Activated naive CD4-positive, alpha-beta T cell treated with anti-CD3 and anti-CD28 coated beads for 36 hours (primary cell): Measurements from ENCODE around the gene AIPL1. TPM values are rescaled to one million over a fixed set of nuclear protein-coding genes. Genes with fewer than 3 reads are reported as not detected.

Source experiments
- CTCF ChIA-PET: fragments of 350-600 bp; sonication (Branson Sonifier 250); formaldehyde crosslinking; loops from one replicate; lab custom pipeline; 2021; ENCODE audit warnings: antibody characterized with exemption; lab: Charles Lee
- DNase-seq: peaks from one replicate; pipeline ENCODE4 v3.0.0-alpha.2; 2020
- H3K27ac Mint-ChIP-seq: one replicate; pipeline ENCODE4 v1.8.0; 2021; ENCODE audit warnings: mild to moderate bottlenecking, mixed read lengths
- H3K27me3 Mint-ChIP-seq: one replicate; pipeline ENCODE4 v1.8.0; 2021; ENCODE audit warnings: low read depth, mixed read lengths
- H3K36me3 Mint-ChIP-seq: one replicate; pipeline ENCODE4 v1.8.0; 2021; ENCODE audit warnings: low read depth, mixed read lengths
- H3K4me1 Mint-ChIP-seq: one replicate; pipeline ENCODE4 v1.8.0; 2021; ENCODE audit warnings: low read depth, mixed read lengths
- H3K4me3 Mint-ChIP-seq: one replicate; pipeline ENCODE4 v1.8.0; 2021; ENCODE audit warnings: mild to moderate bottlenecking, moderate library complexity, mixed read lengths
- H3K9me3 Mint-ChIP-seq: one replicate; pipeline ENCODE4 v1.8.0; 2021; ENCODE audit warnings: mixed read lengths
- intact Hi-C: fragments of 100-400 bp; cut with micrococcal nuclease; formaldehyde crosslinking; loops from one replicate; pipeline ENCODE4 v1.15.1; 2023
- total RNA-seq, 2 experiments: library from RNA; stranded (reverse); gene quantifications; one replicate each; pipeline ENCODE4 v1.2.3, GENCODE V29; 2021

The AIPL1 gene
- total RNA-seq, 2 experiments from 2014 or later = not detected

- no peak overlapping the region for H3K27ac Mint-ChIP-seq
- DNase-seq = no peak
- H3K4me1 Mint-ChIP-seq = peaks cover 11% of the 10 kb centered on the region
- peaks cover 5% of the 10 kb centered on the region for H3K27me3 Mint-ChIP-seq
- H3K4me3 Mint-ChIP-seq = no peak overlapping the region
- no peaks in the 10 kb centered on the region for H3K9me3 Mint-ChIP-seq
- no peaks in the 10 kb centered on the region for H3K36me3 Mint-ChIP-seq
- intact Hi-C loops = loop anchor here (2.0 to 5.0 kb wide), 2 partner anchors 570 to 858 kb away; partner anchors contain the start of genes NLRP1 and RNASEK
- CTCF ChIA-PET = interaction anchor here (3.0 kb wide), 1 partner anchor 30 kb away, joined by 10 read pairs; no protein-coding TSS in a partner anchor
Measured at GRCh38 chr17:6442775-6443174, 7.9 kb upstream of the AIPL1 start.

DNA sequence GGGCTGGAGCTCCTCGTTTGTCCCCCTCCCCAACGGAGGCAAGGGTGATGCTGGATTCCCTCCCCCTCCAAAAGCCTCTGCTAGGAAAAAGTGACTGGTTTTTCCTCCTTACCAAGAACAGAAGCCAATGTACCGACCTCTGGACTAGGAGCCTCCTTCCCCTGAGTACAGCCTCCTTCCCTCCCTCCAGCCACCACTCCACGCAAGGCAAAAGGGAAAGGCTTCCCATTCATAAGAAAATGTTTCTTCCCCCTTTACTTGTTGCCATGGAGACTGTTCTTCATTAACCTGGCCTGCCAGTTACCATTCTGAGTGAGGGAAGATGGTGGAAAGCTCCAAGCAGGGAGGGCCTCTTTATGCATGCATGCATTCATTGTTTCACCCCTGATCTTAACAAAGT, 5.0 kb upstream of the AIPL1 start:
- H3K4me1 Mint-ChIP-seq = peaks cover 13% of the 10 kb centered on the region

GRCh38 chr17:6437956-6438355, 3.0 kb upstream of the AIPL1 start:
- no peak overlapping the region for H3K27ac Mint-ChIP-seq
- no peaks in the 10 kb centered on the region for H3K36me3 Mint-ChIP-seq
- H3K4me3 Mint-ChIP-seq = no peak overlapping the region
- H3K27me3 Mint-ChIP-seq = peaks cover 7% of the 10 kb centered on the region
- CTCF ChIA-PET = no interaction called here
- no peak for DNase-seq
- intact Hi-C loops = no loop called here
- H3K4me1 Mint-ChIP-seq = peaks cover 2% of the 10 kb centered on the region
- no peaks in the 10 kb centered on the region for H3K9me3 Mint-ChIP-seq

More for the DNA sequence above, 5.0 kb upstream of the AIPL1 start:
- DNase-seq = no peak
- Mint-ChIP-seq H3K27ac (no peak overlapping the region), H3K9me3 (no peaks in the 10 kb centered on the region), H3K27me3 (peaks cover 10% of the 10 kb centered on the region), H3K36me3 (no peaks in the 10 kb centered on the region), H3K4me3 (no peak overlapping the region)
- intact Hi-C loops = loop anchor here (5.0 kb wide), 1 partner anchor 572 kb away; the partner anchor contains the start of gene RNASEK
- CTCF ChIA-PET = no interaction called here

DNA sequence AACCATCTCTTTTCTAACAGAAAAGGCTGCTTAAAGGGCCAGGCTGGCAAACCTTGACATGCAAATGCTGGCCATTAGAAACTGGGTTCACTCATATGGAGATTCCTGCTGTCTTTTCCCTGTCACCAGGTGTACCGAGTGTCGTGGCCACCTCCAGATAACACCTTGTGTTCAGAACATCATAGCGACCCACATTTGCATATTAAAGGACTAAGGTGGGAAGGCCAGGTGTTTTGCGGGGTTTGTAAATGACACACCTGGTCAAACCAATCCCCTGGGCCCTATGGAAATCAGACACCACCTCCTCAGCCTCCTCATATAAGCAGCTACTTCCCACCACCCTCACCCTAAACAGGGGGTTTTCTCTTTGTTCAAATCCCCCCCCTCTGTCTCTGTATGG, 2.5 kb upstream of the AIPL1 start:
- no peak overlapping the region for H3K4me3 Mint-ChIP-seq
- DNase-seq = no peak
- no peaks in the 10 kb centered on the region for H3K9me3 Mint-ChIP-seq
- peaks cover 7% of the 10 kb centered on the region for H3K27me3 Mint-ChIP-seq
- H3K36me3 Mint-ChIP-seq = no peaks in the 10 kb centered on the region
- peaks cover 2% of the 10 kb centered on the region for H3K4me1 Mint-ChIP-seq
- intact Hi-C loops = no loop called here
- CTCF ChIA-PET = no interaction called here
- H3K27ac Mint-ChIP-seq = no peak overlapping the region

DNA sequence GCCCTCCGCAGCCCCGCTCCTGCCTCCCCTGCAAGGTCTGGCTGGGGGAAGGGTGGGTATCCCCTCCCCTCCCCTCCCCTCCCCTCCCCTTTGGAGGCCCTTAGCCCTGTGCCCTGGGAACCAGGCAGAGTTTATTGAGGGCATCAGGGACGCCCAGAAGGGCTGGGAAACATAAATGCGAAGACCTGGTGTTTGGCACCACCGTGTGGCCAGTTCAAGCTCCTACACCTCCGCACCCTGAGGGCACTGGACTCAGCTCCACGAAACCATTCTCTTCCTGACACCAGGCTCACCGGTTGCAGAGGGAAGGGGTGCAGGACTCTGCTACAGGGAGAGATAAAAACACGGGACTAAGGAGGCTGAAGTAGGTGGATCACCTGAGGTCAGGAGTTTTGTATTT, 1.0 kb upstream of the AIPL1 start:
- H3K27ac Mint-ChIP-seq = no peak overlapping the region
- DNase-seq = peak; percentile 66
- intact Hi-C loops = no loop called here
- no peak overlapping the region for H3K4me3 Mint-ChIP-seq
- H3K9me3 Mint-ChIP-seq = peaks cover 5% of the 10 kb centered on the region
- peaks cover 7% of the 10 kb centered on the region for H3K27me3 Mint-ChIP-seq
- no peaks in the 10 kb centered on the region for H3K36me3 Mint-ChIP-seq
- peaks cover 2% of the 10 kb centered on the region for H3K4me1 Mint-ChIP-seq
- CTCF ChIA-PET = interaction anchor here (0.5 to 1.6 kb wide), 9 partner anchors 12 to 909 kb away, joined by 3 to 5 read pairs (median 3); no protein-coding TSS in a partner anchor

DNA sequence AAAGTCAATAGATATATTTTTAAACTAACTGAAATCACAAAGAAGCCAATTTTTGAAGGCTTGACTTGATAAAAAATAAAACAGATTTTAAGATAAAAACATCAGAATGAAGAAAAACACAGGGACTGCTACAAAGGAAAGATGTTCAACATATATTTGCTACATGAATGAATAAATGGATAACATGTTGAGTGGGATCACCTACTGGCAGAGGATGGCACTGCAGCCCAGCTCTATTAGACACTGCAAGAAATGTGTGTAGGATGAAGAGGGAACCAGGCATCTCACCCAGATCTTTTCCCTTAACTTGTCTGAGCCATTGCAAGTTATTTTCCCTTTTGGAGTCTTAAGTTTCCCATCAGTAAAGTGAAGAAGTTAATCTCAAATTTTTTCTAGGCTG, 4.2 kb downstream of the AIPL1 start:
- DNase-seq = no peak
- CTCF ChIA-PET = interaction anchor here (0.9 kb wide), 1 partner anchor 11 kb away, joined by 5 read pairs; no protein-coding TSS in a partner anchor
- H3K9me3 Mint-ChIP-seq = peaks cover 12% of the 10 kb centered on the region
- no peaks in the 10 kb centered on the region for H3K27me3 Mint-ChIP-seq
- intact Hi-C loops = no loop called here
- no peak overlapping the region for H3K27ac Mint-ChIP-seq
- H3K4me1 Mint-ChIP-seq = peaks cover 16% of the 10 kb centered on the region
- peaks cover 3% of the 10 kb centered on the region for H3K36me3 Mint-ChIP-seq
- H3K4me3 Mint-ChIP-seq = no peak overlapping the region

- CTCF ChIA-PET = interaction anchor here (0.5 to 1.4 kb wide), 3 partner anchors 8 to 841 kb away, joined by 3 to 6 read pairs (median 6); no protein-coding TSS in a partner anchor
- H3K4me1 Mint-ChIP-seq = peaks cover 16% of the 10 kb centered on the region
- H3K36me3 Mint-ChIP-seq = peaks cover 3% of the 10 kb centered on the region
- no peak for DNase-seq
- intact Hi-C loops = loop anchor here (5.0 kb wide), 1 partner anchor 362 kb away; no protein-coding TSS in a partner anchor
- peaks cover 12% of the 10 kb centered on the region for H3K9me3 Mint-ChIP-seq
- H3K27ac Mint-ChIP-seq = no peak overlapping the region
- no peak overlapping the region for H3K4me3 Mint-ChIP-seq
- no peaks in the 10 kb centered on the region for H3K27me3 Mint-ChIP-seq
Measured at GRCh38 chr17:6429266-6429665, 5.7 kb downstream of the AIPL1 start.

- Mint-ChIP-seq H3K4me3 (no peak overlapping the region), H3K9me3 (peaks cover 12% of the 10 kb centered on the region), H3K27ac (no peak overlapping the region), H3K27me3 (no peaks in the 10 kb centered on the region), H3K36me3 (peaks cover 3% of the 10 kb centered on the region), H3K4me1 (peaks cover 16% of the 10 kb centered on the region)
- intact Hi-C loops = loop anchor here (5.0 kb wide), 1 partner anchor 361 kb away; no protein-coding TSS in a partner anchor
- DNase-seq = no peak
- CTCF ChIA-PET = interaction anchor here (0.6 to 1.4 kb wide), 3 partner anchors 830 to 840 kb away, joined by 3 to 4 read pairs (median 4); no protein-coding TSS in a partner anchor
Measured at GRCh38 chr17:6428207-6428965, 6.5 kb downstream of the AIPL1 start.

DNA sequence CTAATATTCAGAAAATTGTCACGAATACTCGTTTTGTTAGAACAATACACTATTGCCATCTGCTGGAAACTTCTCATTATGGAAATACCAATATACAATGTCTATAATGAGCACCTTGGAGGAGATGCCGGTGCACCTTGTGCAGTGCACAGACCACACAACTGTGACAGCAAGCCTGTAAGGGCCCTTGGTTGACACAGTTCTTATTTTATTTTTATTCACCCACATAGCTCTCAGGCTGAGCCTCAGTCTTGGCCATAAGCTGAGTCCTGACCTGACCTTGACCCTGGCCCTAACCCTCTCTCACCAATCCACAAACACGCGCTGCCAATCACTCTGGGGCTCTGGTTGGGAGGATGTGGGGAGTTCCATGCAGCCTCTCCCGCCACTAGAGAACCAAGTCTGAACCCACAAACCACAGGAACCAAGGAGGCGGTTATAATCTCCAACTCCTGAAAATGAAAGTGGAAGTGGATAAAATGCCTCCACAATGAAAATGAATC, 7.6 kb downstream of the AIPL1 start:
- H3K4me3 Mint-ChIP-seq = no peak overlapping the region
- H3K36me3 Mint-ChIP-seq = peaks cover 3% of the 10 kb centered on the region
- intact Hi-C loops = loop anchor here (2.0 to 5.0 kb wide), 2 partner anchors 360 to 841 kb away; no protein-coding TSS in a partner anchor
- H3K4me1 Mint-ChIP-seq = peaks cover 16% of the 10 kb centered on the region
- no peaks in the 10 kb centered on the region for H3K27me3 Mint-ChIP-seq
- DNase-seq = peak; percentile 75
- H3K27ac Mint-ChIP-seq = peak overlapping the region; percentile 2
- CTCF ChIA-PET = interaction anchor here (1.0 kb wide), 1 partner anchor 829 kb away, joined by 4 read pairs; no protein-coding TSS in a partner anchor
- peaks cover 12% of the 10 kb centered on the region for H3K9me3 Mint-ChIP-seq

DNA sequence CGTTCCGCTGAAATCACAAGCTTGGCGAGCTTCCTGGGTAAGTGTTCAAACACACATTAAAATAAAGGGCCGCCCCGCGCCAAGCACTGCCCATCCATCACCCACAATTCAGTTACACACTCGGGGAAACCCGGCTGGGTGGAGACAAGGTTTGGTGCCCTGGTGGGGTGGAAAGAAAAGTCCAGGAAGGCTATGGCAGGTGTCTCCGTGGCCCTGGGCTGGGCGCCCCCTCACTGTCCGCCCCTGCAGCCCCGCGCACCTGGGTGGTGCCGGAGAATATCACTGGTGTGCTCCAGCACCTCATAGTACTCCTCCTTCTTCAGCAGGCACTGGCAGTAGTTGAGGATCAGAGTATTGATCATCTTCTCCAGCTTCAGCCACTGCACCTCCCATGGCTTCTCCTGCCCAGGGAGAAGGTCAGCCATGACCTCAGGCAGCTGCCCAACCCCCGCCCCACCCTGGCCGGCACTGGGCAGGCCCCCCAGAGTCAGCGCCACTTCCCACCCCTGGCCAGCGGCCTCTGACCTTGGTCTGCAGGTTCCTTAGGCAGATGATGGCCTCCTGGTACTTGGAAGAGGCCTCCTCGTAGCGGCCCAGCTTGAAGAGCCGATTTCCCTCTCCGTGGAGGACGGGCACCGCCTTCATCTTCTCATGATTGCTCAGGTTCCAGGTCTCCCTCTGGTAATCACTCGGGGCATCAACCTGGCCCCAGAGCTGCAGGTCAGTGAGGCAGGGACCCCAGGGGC, 8.4 kb downstream of the AIPL1 start:
- peaks cover 3% of the 10 kb centered on the region for H3K36me3 Mint-ChIP-seq
- no peak for DNase-seq
- peaks cover 16% of the 10 kb centered on the region for H3K4me1 Mint-ChIP-seq
- H3K9me3 Mint-ChIP-seq = peaks cover 10% of the 10 kb centered on the region
- H3K27me3 Mint-ChIP-seq = no peaks in the 10 kb centered on the region
- intact Hi-C loops = loop anchor here (2.0 to 5.0 kb wide), 2 partner anchors 359 to 840 kb away; no protein-coding TSS in a partner anchor
- H3K27ac Mint-ChIP-seq = no peak overlapping the region
- CTCF ChIA-PET = interaction anchor here (0.9 kb wide), 1 partner anchor 840 kb away, joined by 3 read pairs; no protein-coding TSS in a partner anchor
- no peak overlapping the region for H3K4me3 Mint-ChIP-seq

GRCh38 chr17:6425407-6425806, 9.5 kb downstream of the AIPL1 start:
- Mint-ChIP-seq H3K4me1 (peaks cover 16% of the 10 kb centered on the region), H3K36me3 (peaks cover 2% of the 10 kb centered on the region), H3K4me3 (no peak overlapping the region), H3K27ac (no peak overlapping the region), H3K27me3 (peaks cover 4% of the 10 kb centered on the region), H3K9me3 (peaks cover 3% of the 10 kb centered on the region)
- DNase-seq = no peak
- CTCF ChIA-PET = interaction anchor here (0.8 to 1.7 kb wide), 3 partner anchors 12 to 839 kb away, joined by 3 to 8 read pairs (median 3); no protein-coding TSS in a partner anchor
- intact Hi-C loops = loop anchor here (5.0 kb wide), 1 partner anchor 358 kb away; no protein-coding TSS in a partner anchor
